CD4-positive, alpha-beta T cell treated with Interferon gamma for 1 hour (primary cell): ENCODE results near the gene VRK1.

Experiments used
- DNase-seq: peaks from one replicate; pipeline ENCODE4 v3.0.0-alpha.2; 2020

VRK1 gene

DNA sequence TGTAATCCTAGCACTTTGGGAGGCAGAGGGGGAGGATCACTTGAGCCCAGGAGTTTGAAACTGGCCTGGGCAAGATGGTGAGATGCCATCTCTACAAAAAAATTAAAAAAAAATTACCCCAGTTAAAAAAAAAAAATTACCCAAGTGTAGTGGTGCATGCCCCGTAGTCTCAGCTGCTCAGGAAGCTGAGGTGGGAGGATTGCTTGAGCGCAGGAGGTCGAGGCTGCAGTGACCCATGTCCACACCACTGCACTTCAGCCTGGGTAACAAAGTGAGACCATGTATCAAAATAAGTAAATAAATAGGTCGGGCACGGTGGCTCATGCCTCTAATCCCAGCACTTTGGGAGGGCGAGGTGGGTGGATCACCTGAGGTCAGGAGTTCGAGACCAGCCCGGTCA, 128.8 kb downstream of the VRK1 start:
- no peak for DNase-seq

DNA sequence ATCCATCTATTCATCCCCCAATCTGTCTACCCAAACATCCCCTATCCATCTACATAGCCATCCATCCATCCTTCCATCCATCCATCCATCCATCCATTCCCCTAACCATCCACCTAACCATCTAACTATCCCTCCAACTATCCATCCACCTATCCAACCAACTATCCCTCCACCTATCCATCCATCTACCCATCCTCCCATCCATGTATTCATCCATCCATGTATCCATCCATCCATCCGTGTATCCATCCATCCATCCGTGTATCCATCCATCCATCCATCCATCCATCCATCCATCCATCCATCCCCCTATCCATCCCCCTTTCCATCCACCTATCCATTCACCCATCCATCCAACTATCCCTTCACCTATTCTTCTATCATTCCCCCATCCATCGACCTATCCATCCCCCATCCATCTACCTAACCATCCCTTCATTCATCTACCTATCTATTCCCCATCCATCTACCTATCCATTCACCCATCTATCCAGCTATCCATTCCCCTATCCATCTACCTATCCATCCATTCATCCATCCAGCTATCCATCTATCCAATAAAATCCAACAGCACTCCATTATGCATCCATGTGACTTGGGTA, 131.7 kb downstream of the VRK1 start:
- DNase-seq: no peak

DNA sequence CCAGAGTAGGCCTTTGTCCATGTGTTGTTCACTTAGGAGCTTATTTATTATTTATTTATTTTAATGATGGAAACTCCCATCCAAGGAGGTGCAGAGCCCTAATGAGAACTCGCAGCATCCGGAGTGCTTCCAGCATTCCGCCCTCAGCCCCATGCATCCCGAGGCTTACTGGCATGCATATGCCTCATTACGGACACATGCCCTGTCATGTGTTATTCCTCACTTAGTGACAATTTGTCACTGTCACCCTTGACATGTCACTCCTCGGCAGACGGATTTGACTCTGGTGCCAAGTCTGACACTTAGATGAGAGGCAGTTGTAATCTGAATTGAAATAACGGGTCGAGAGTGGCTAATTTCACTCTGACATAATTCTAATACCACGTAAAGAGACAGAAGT, 132.8 kb downstream of the VRK1 start:
- DNase-seq: no peak

DNA sequence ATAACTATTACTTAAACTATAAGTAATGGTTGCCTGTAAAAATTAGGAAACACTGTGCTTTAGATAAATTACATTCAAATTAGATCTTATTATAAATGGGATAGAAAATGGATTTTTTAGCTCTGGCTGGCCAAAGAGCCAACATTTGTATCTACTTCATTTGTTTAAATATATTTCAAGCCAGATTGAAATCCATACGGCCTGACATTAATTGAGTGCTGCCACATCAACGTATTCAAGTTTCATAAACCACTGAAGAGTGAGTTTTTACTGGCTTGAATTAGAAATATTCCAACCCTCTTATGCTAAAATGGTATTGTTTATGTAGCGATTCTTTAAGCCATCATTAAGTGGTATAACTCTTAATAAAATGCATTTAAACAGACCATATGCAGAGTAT, 133.3 kb downstream of the VRK1 start:
- no peak for DNase-seq
